Purkinje cell (primary cell): Measurements from ENCODE around the gene KLHL15. TPM values are rescaled to one million over a fixed set of nuclear protein-coding genes. Genes with fewer than 3 reads are reported as not detected.

ENCODE experiments used
- polyA plus RNA-seq: library from polyadenylated mRNA; unstranded; fragments of >200 nt; fragmentation: Nextera tagmentation; gene quantifications from 2 replicates; pipeline ENCODE4 v1.2.1, GENCODE V29; 2014

KLHL15 gene
- 5.0 and 9.4 TPM in 2 replicates for polyA plus RNA-seq

GRCh38 chrX:24027086-24027485, at the start of gene KLHL15:
Gene KLHL15 (minus strand): TSS chrX:24027186. CDS start chrX:24006693, 20,493 bp downstream.

GRCh38 chrX:24054182-24055042, 27.4 kb upstream of the KLHL15 start, which contains the start of gene EIF2S3:
Gene EIF2S3 (plus strand): TSS chrX:24054956. CDS start chrX:24054969, 13 bp downstream.

Other genes starting within 250 kb of the KLHL15 start
- gene SAT1, start 244.0 kb downstream of the KLHL15 start, polyA plus RNA-seq = 115 and 145 TPM in 2 replicates
- 310 and 312 TPM in 2 replicates for gene APOO, start 119.2 kb downstream of the KLHL15 start, polyA plus RNA-seq
- 0.19 TPM in 1 of 2 replicates, not detected in the other for gene CXorf58, start 119.2 kb downstream of the KLHL15 start, polyA plus RNA-seq
- 36.2 and 46.4 TPM in 2 replicates for gene EIF2S3, start 27.8 kb upstream of the KLHL15 start, polyA plus RNA-seq
- 12.7 and 15.0 TPM in 2 replicates for gene ZFX, start 122.5 kb upstream of the KLHL15 start, polyA plus RNA-seq